H9 (cell line): ENCODE results near the gene PDCD1. TPM values are rescaled to one million over a fixed set of nuclear protein-coding genes. Genes with fewer than 3 reads are reported as not detected.

Source experiments
- DNase-seq: peaks from one replicate; pipeline ENCODE4 v3.0.0-alpha.2; 2017
- H2AFZ ChIP-seq: one replicate; pipeline ENCODE4 v1.6.1; 2013; ENCODE audit warnings: mild to moderate bottlenecking, low read length, control low read depth, moderate library complexity
- H2AK5ac ChIP-seq: 2 replicates; pipeline ENCODE4 v1.6.1; 2013; ENCODE audit warnings: low read length, control low read depth, mixed read lengths; ENCODE audit not compliant: insufficient read length
- H2BK120ac ChIP-seq: one replicate; pipeline ENCODE4 v1.6.1; 2013; ENCODE audit warnings: low read depth, mild to moderate bottlenecking, low read length, control low read depth, inconsistent platforms; ENCODE audit not compliant: poor library complexity, severe bottlenecking
- H2BK12ac ChIP-seq: 2 replicates; pipeline ENCODE4 v1.6.1; 2013; ENCODE audit warnings: low read length, control low read depth, mixed read lengths, low read depth; ENCODE audit not compliant: insufficient read length
- H2BK15ac ChIP-seq: 2 replicates; pipeline ENCODE4 v1.6.1; 2013; ENCODE audit warnings: low read depth, low read length, control low read depth
- H2BK20ac ChIP-seq: one replicate; pipeline ENCODE4 v1.6.1; 2013; ENCODE audit warnings: low read depth, mild to moderate bottlenecking, low read length, control low read depth, inconsistent platforms; ENCODE audit not compliant: poor library complexity, severe bottlenecking
- H2BK5ac ChIP-seq: 2 replicates; pipeline ENCODE4 v1.6.1; 2013; ENCODE audit warnings: low read length, control low read depth, mixed read lengths; ENCODE audit not compliant: insufficient read length
- H3K14ac ChIP-seq: 2 replicates; pipeline ENCODE4 v1.6.1; 2013; ENCODE audit warnings: low read length, control low read depth; ENCODE audit not compliant: insufficient read depth
- H3K18ac ChIP-seq: 2 replicates; pipeline ENCODE4 v1.6.1; 2013; ENCODE audit warnings: low read depth, mild to moderate bottlenecking, mixed read lengths, low read length, control low read depth; ENCODE audit not compliant: insufficient read length
- H3K23ac ChIP-seq: 2 replicates; pipeline ENCODE4 v1.6.1; 2013; ENCODE audit warnings: low read length, control low read depth, mixed read lengths, low read depth; ENCODE audit not compliant: insufficient read length
- H3K23me2 ChIP-seq: 2 replicates; pipeline ENCODE4 v1.6.1; 2013; ENCODE audit warnings: low read depth, mild to moderate bottlenecking, mixed read lengths, low read length, control low read depth; ENCODE audit not compliant: insufficient read length, poor library complexity, severe bottlenecking
- H3K27ac ChIP-seq: 2 replicates; pipeline ENCODE4 v1.5.1; 2013; ENCODE audit warnings: low read length, control low read depth, mixed read lengths, low read depth; ENCODE audit not compliant: insufficient read length
- H3K27me3 ChIP-seq: 2 replicates; pipeline ENCODE4 v1.6.1; 2013; ENCODE audit warnings: low read length, control low read depth, inconsistent platforms; ENCODE audit not compliant: insufficient read depth
- H3K4ac ChIP-seq: 2 replicates; pipeline ENCODE4 v1.6.1; 2013; ENCODE audit warnings: low read depth, mild to moderate bottlenecking, control low read depth, inconsistent platforms, low read length, moderate library complexity
- H3K4me1 ChIP-seq: 2 replicates; pipeline ENCODE4 v1.6.1; 2013; ENCODE audit warnings: low read length, control low read depth, inconsistent platforms; ENCODE audit not compliant: insufficient read depth
- H3K4me2 ChIP-seq: 2 replicates; pipeline ENCODE4 v1.6.1; 2013; ENCODE audit warnings: low read length, control low read depth, mixed read lengths; ENCODE audit not compliant: insufficient read length, insufficient read depth
- H3K56ac ChIP-seq: 2 replicates; pipeline ENCODE4 v1.6.1; 2013; ENCODE audit warnings: low read depth, mild to moderate bottlenecking, mixed read lengths, low read length, control low read depth; ENCODE audit not compliant: insufficient read length
- H3K79me1 ChIP-seq: 2 replicates; pipeline ENCODE4 v1.6.1; 2013; ENCODE audit warnings: low read depth, mild to moderate bottlenecking, moderate library complexity, low read length, control low read depth, inconsistent platforms; ENCODE audit not compliant: insufficient read depth, poor library complexity, severe bottlenecking
- H3K79me2 ChIP-seq: 2 replicates; pipeline ENCODE4 v1.6.1; 2013; ENCODE audit warnings: low read length, control low read depth, inconsistent platforms; ENCODE audit not compliant: insufficient read depth
- H3K9ac ChIP-seq: 2 replicates; pipeline ENCODE4 v1.6.1; 2013; ENCODE audit warnings: low read length, control low read depth, mixed read lengths; ENCODE audit not compliant: insufficient read length; ENCODE audit errors: extremely low read depth
- H3K9me3 ChIP-seq: one replicate; pipeline ENCODE4 v1.6.1; 2013; ENCODE audit warnings: low read depth, low read length, inconsistent platforms; ENCODE audit not compliant: control insufficient read depth
- H3T11ph ChIP-seq: one replicate; pipeline ENCODE4 v1.6.1; 2013; ENCODE audit warnings: mild to moderate bottlenecking, low read length, control low read depth, inconsistent platforms
- H4K20me1 ChIP-seq: one replicate; pipeline ENCODE4 v1.6.1; 2013; ENCODE audit not compliant: control insufficient read depth, insufficient read length, insufficient read depth
- H4K5ac ChIP-seq: 2 replicates; pipeline ENCODE4 v1.6.1; 2013; ENCODE audit warnings: low read depth, mild to moderate bottlenecking, mixed read lengths, low read length, control low read depth; ENCODE audit not compliant: insufficient read length
- H4K8ac ChIP-seq: replicated peaks from 2 replicates; pipeline ENCODE4 v1.6.1; 2013; ENCODE audit warnings: low read length, control low read depth, mixed read lengths, low read depth; ENCODE audit not compliant: insufficient read length
- H4K91ac ChIP-seq: 2 replicates; pipeline ENCODE4 v1.6.1; 2013; ENCODE audit warnings: low read depth, mild to moderate bottlenecking, moderate library complexity, mixed read lengths, low read length, control low read depth; ENCODE audit not compliant: insufficient read length
- H3K27ac Mint-ChIP-seq, 3 experiments: 2 replicates in 2 of 3; 3 replicates in 1 of 3; pipeline ENCODE4 v1.8.0; 2020 to 2021; ENCODE audit warnings: mixed read lengths in 3 of 3, mild to moderate bottlenecking in 1 of 3, moderate library complexity in 1 of 3
- H3K27me3 Mint-ChIP-seq: 2 replicates; pipeline ENCODE4 v1.8.0; 2021; ENCODE audit warnings: low read depth, mild to moderate bottlenecking, moderate library complexity, mixed read lengths
- H3K36me3 Mint-ChIP-seq, 3 experiments: 2 replicates in 2 of 3; 3 replicates in 1 of 3; pipeline ENCODE4 v1.8.0; 2020 to 2021; ENCODE audit warnings: low read depth in 3 of 3, mixed read lengths in 3 of 3; ENCODE audit not compliant: insufficient read depth in 1 of 3
- H3K4me1 Mint-ChIP-seq, 2 experiments: 2 replicates each; pipeline ENCODE4 v1.8.0; 2020; ENCODE audit warnings: mixed read lengths in 2 of 2
- H3K4me3 Mint-ChIP-seq, 2 experiments: 2 replicates in 1 of 2; 3 replicates in 1 of 2; pipeline ENCODE4 v1.8.0; 2020 to 2021; ENCODE audit warnings: mild to moderate bottlenecking in 2 of 2, mixed read lengths in 2 of 2, moderate library complexity in 1 of 2
- H3K9me3 Mint-ChIP-seq, 2 experiments: 2 replicates in 1 of 2; 3 replicates in 1 of 2; pipeline ENCODE4 v1.8.0; 2020; ENCODE audit warnings: mild to moderate bottlenecking in 2 of 2, mixed read lengths in 2 of 2, moderate library complexity in 1 of 2
- CTCF ChIP-seq: fragments of 200-600 bp; sonication (generic); conservative IDR thresholded peaks from 3 replicates; pipeline ENCODE4 v1.8.0; 2021; ENCODE audit warnings: antibody characterized with exemption, mild to moderate bottlenecking
- WGBS: extraction: QIAGEN DNeasy Blood & Tissue Kit; methylation state at CpG from one replicate; pipeline ENCODE4 v1.1.7; 2013; ENCODE audit warnings: missing lambda C conversion rate, low lambda C conversion rate, mixed read lengths; ENCODE audit not compliant: insufficient read length; ENCODE audit errors: extremely low coverage; 5-methylcytosine and 5-hydroxymethylcytosine counted together
- total RNA-seq: library from RNA; stranded (reverse); gene quantifications from 2 replicates; pipeline ENCODE4 v1.2.1, GENCODE V29; 2021

Gene PDCD1
- total RNA-seq, 1 experiment from 2014 or later = 1.6 TPM

DNA sequence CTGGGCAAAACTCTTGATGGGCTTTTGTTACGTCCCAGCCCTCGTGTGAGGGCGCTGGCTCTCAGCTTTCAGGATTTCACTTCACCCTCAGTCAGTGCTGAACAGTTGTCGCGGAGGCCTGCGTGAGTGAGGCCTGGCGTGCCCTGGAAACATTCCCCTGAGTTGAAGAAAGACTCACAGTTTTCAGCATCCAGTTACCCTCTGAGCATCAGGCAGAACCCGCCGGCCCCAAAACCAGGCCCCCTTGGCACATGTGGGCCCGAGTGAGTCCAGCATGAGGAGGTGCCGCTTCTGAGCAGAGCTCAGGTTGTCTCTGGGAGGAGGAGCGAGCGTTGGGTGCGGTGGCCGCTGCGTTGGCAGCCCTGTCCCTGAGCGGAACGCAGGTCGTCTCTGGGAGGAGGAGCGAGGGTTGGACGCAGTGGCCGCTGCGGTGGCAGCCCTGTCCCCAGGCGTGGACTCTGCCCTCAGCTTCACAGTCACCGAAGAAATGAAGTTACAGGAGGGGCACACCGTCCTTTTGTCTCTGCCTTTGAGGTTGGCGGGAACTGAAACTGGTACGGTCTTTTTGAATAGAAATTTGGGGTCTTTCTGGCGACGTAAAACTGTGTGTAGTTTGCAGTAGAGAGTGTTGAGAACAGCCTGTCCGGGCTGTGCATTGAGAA is 49.8 kb downstream of the PDCD1 start, which contains the start of gene NEU4:
Gene NEU4 (plus strand): TSS at position 473 of the 662 bp plus-strand sequence. CDS start 5,292 bp downstream, outside the sequence.
- Histone ChIP-seq H3K14ac (no peak within 1 kb of the TSS), H3K18ac (no peak within 1 kb of the TSS), H3K27me3 (peaks cover 7% of the 10 kb centered on the region; the same call in 1 of the 2 replicates), H3K23me2 (no peaks in the 10 kb centered on the region), H2BK12ac (no peak within 1 kb of the TSS), H3K23ac (no peak within 1 kb of the TSS), H3K56ac (no peak within 1 kb of the TSS), H4K8ac (no peak within 1 kb of the TSS), H3K4me1 (peaks cover 8% of the 10 kb centered on the region), H3K9ac (no peak within 1 kb of the TSS), H4K20me1 (no peaks in the 10 kb centered on the region), H2BK5ac (no peak within 1 kb of the TSS), H2BK20ac (no peak within 1 kb of the TSS), H2BK15ac (no peak within 1 kb of the TSS), H3K9me3 (no peaks in the 10 kb centered on the region), H3T11ph (no peak within 1 kb of the TSS), H3K79me2 (no peaks in the 10 kb centered on the region), H2AFZ (no peak within 1 kb of the TSS), H4K5ac (no peak within 1 kb of the TSS), H3K27ac (no peak within 1 kb of the TSS), H3K4me2 (no peak within 1 kb of the TSS), H2AK5ac (no peak within 1 kb of the TSS), H4K91ac (no peak within 1 kb of the TSS), H3K4ac (no peak within 1 kb of the TSS), H2BK120ac (no peak within 1 kb of the TSS), H3K79me1 (no peaks in the 10 kb centered on the region)
- Mint-ChIP-seq H3K27me3 (peaks cover 26% of the 10 kb centered on the region), H3K36me3 (no peaks in the 10 kb centered on the region), H3K9me3 (no peaks in the 10 kb centered on the region), H3K4me1 (peaks cover 9 to 25% of the 10 kb centered on the region in 2 experiments), H3K4me3 (peak within 1 kb of the TSS in 1 of 2 experiments; percentile 9; a peak in 2 of 5 replicates), H3K27ac (peak within 1 kb of the TSS in 2 of 3 experiments; percentile 40 to 66; a peak in 3 of 7 replicates)
- TF ChIP-seq CTCF = no peak
- no CpG with 5 or more reads among the region's 31 CpGs for WGBS
- DNase-seq = peak; percentile 45
